Measurements from ENCODE around the gene DLGAP1. TPM values are rescaled to one million over a fixed set of nuclear protein-coding genes. Genes with fewer than 3 reads are reported as not detected.
"Not testable (repeated sequence)": the region's sequence is repeated elsewhere in the genome, so short reads cannot be mapped to it uniquely, and the experiment has no call there.

The DLGAP1 gene
- total RNA-seq, 1 experiment from 2014 or later = 2.8 TPM

GRCh38 chr18:3663870-3664512, 791.1 kb downstream of the DLGAP1 start:
- Histone ChIP-seq H3K36me3 (no peaks in the 10 kb centered on the region), H3K9me3 (replicated peaks) (no peaks in the 10 kb centered on the region; the same call in 1 of the 2 replicates), H3K4me1 (peaks cover 19% of the 10 kb centered on the region), H3K27me3 (no peaks in the 10 kb centered on the region), H3K4me3 (no peak overlapping the region), H3K27ac (peak overlapping the region; percentile 71)
- DNase-seq = peak; percentile 21 to 67

GRCh38 chr18:3661989-3662388, 793.1 kb downstream of the DLGAP1 start:
- Histone ChIP-seq H3K27me3 (no peaks in the 10 kb centered on the region), H3K36me3 (no peaks in the 10 kb centered on the region), H3K9me3 (replicated peaks) (no peaks in the 10 kb centered on the region; the same call in 1 of the 2 replicates), H3K4me3 (no peak overlapping the region), H3K4me1 (peaks cover 19% of the 10 kb centered on the region), H3K27ac (no peak overlapping the region)
- no peak for DNase-seq

GRCh38 chr18:3660739-3661515, 794.2 kb downstream of the DLGAP1 start:
- peaks cover 19% of the 10 kb centered on the region for H3K4me1 ChIP-seq
- no peaks in the 10 kb centered on the region for H3K27me3 ChIP-seq
- H3K36me3 ChIP-seq = no peaks in the 10 kb centered on the region
- H3K4me3 ChIP-seq = no peak overlapping the region
- no peaks in the 10 kb centered on the region; the same call in 1 of the 2 replicates for H3K9me3 ChIP-seq (replicated peaks)
- DNase-seq = no peak
- H3K27ac ChIP-seq = no peak overlapping the region

- Histone ChIP-seq H3K27me3 (no peaks in the 10 kb centered on the region), H3K4me3 (no peak overlapping the region), H3K27ac (no peak overlapping the region), H3K9me3 (replicated peaks) (no peaks in the 10 kb centered on the region; the same call in 1 of the 2 replicates), H3K36me3 (no peaks in the 10 kb centered on the region), H3K4me1 (no peaks in the 10 kb centered on the region)
- no peak for DNase-seq
These were observed 796.6 kb downstream of the DLGAP1 start for GRCh38 chr18:3658529-3658928.

- no peak for DNase-seq
- Histone ChIP-seq H3K9me3 (replicated peaks) (no peaks in the 10 kb centered on the region), H3K36me3 (no peaks in the 10 kb centered on the region), H3K4me1 (peaks cover 9% of the 10 kb centered on the region), H3K4me3 (no peak overlapping the region), H3K27me3 (no peaks in the 10 kb centered on the region), H3K27ac (no peak overlapping the region)
These were observed 799.7 kb downstream of the DLGAP1 start for GRCh38 chr18:3655254-3656050.

GRCh38 chr18:3654442-3655253, 800.5 kb downstream of the DLGAP1 start:
- Histone ChIP-seq H3K27ac (no peak overlapping the region), H3K27me3 (no peaks in the 10 kb centered on the region), H3K4me1 (peaks cover 9% of the 10 kb centered on the region), H3K36me3 (no peaks in the 10 kb centered on the region), H3K9me3 (replicated peaks) (no peaks in the 10 kb centered on the region), H3K4me3 (no peak overlapping the region)
- DNase-seq = no peak

GRCh38 chr18:3653851-3654441, 801.2 kb downstream of the DLGAP1 start:
- Histone ChIP-seq H3K36me3 (no peaks in the 10 kb centered on the region), H3K9me3 (replicated peaks) (no peaks in the 10 kb centered on the region), H3K27me3 (no peaks in the 10 kb centered on the region), H3K4me3 (no peak overlapping the region), H3K27ac (no peak overlapping the region), H3K4me1 (peaks cover 9% of the 10 kb centered on the region)
- DNase-seq = no peak

GRCh38 chr18:3653263-3653850, 801.8 kb downstream of the DLGAP1 start:
- Histone ChIP-seq H3K36me3 (no peaks in the 10 kb centered on the region), H3K27me3 (no peaks in the 10 kb centered on the region), H3K9me3 (replicated peaks) (no peaks in the 10 kb centered on the region), H3K4me1 (peaks cover 9% of the 10 kb centered on the region), H3K27ac (peak overlapping the region; percentile 34), H3K4me3 (no peak overlapping the region)
- DNase-seq = no peak

- Histone ChIP-seq H3K36me3 (no peaks in the 10 kb centered on the region), H3K4me1 (peaks cover 9% of the 10 kb centered on the region), H3K27me3 (no peaks in the 10 kb centered on the region), H3K4me3 (no peak overlapping the region), H3K9me3 (replicated peaks) (no peaks in the 10 kb centered on the region), H3K27ac (peak overlapping the region; percentile 34)
- DNase-seq = peak; percentile 55 to 63
These were observed 802.5 kb downstream of the DLGAP1 start for GRCh38 chr18:3652380-3653262.

GRCh38 chr18:3651266-3651665, 803.8 kb downstream of the DLGAP1 start:
- no peak overlapping the region for H3K27ac ChIP-seq

GRCh38 chr18:3650521-3651042, 804.5 kb downstream of the DLGAP1 start:
- not testable (repeated sequence) for H3K4me3 ChIP-seq; DNase-seq; H3K9me3 ChIP-seq (replicated peaks); H3K27ac ChIP-seq; H3K36me3 ChIP-seq; H3K27me3 ChIP-seq; H3K4me1 ChIP-seq

More at GRCh38 chr18:3651266-3651665, 803.8 kb downstream of the DLGAP1 start:
- no peaks in the 10 kb centered on the region for H3K36me3 ChIP-seq
- no peaks in the 10 kb centered on the region for H3K9me3 ChIP-seq (replicated peaks)
- no peak overlapping the region for H3K4me3 ChIP-seq
- H3K27me3 ChIP-seq = no peaks in the 10 kb centered on the region
- no peak for DNase-seq
- H3K4me1 ChIP-seq = peaks cover 9% of the 10 kb centered on the region

GRCh38 chr18:3649633-3650426, 805.3 kb downstream of the DLGAP1 start:
- Histone ChIP-seq H3K27ac (no peak overlapping the region), H3K4me1 (peaks cover 9% of the 10 kb centered on the region), H3K9me3 (replicated peaks) (no peaks in the 10 kb centered on the region), H3K4me3 (no peak overlapping the region), H3K27me3 (no peaks in the 10 kb centered on the region), H3K36me3 (no peaks in the 10 kb centered on the region)
- no peak for DNase-seq
